Measurements from ENCODE around the gene ADAMTS10.
"Not testable (repeated sequence)": the region's sequence is repeated elsewhere in the genome, so short reads cannot be mapped to it uniquely, and the experiment has no call there.

The ADAMTS10 gene

GRCh38 chr19:8557642-8558238 lies 52.8 kb downstream of the ADAMTS10 start:
- DNase-seq = no peak

- not testable (repeated sequence) for DNase-seq
Measured at GRCh38 chr19:8553729-8554128, 56.8 kb downstream of the ADAMTS10 start.

GRCh38 chr19:8552810-8553209 lies 57.7 kb downstream of the ADAMTS10 start:
- peak in 1 of 2 experiments; percentile 51 for DNase-seq

GRCh38 chr19:8550070-8550469 lies 60.4 kb downstream of the ADAMTS10 start:
- no peak for DNase-seq

- DNase-seq = no peak
Measured at GRCh38 chr19:8545743-8546142, 64.8 kb downstream of the ADAMTS10 start.

GRCh38 chr19:8544168-8544567 lies 66.3 kb downstream of the ADAMTS10 start:
- no peak for DNase-seq

GRCh38 chr19:8539621-8540149 lies 70.8 kb downstream of the ADAMTS10 start:
- DNase-seq = no peak

- DNase-seq = no peak
Measured at GRCh38 chr19:8537099-8537498, 73.4 kb downstream of the ADAMTS10 start.

GRCh38 chr19:8536282-8536681 lies 74.2 kb downstream of the ADAMTS10 start:
- no peak for DNase-seq

GRCh38 chr19:8532225-8532624 lies 78.3 kb downstream of the ADAMTS10 start:
- DNase-seq = no peak

GRCh38 chr19:8531470-8531869 lies 79.0 kb downstream of the ADAMTS10 start:
- no peak for DNase-seq
